Nephron progenitor cell (in vitro differentiated cells): ENCODE results near the gene TNFAIP1.

Experiments used
- DNase-seq: peaks from one replicate; pipeline ENCODE4 v3.0.0; 2021
- H3K27ac Mint-ChIP-seq: 2 replicates; pipeline ENCODE4 v1.8.0; 2021; ENCODE audit warnings: mild to moderate bottlenecking, moderate library complexity, mixed read lengths
- H3K27me3 Mint-ChIP-seq: 2 replicates; pipeline ENCODE4 v1.8.0; 2021; ENCODE audit warnings: mild to moderate bottlenecking, low read depth, mixed read lengths; ENCODE audit not compliant: poor library complexity
- H3K36me3 Mint-ChIP-seq: 2 replicates; pipeline ENCODE4 v1.8.0; 2021; ENCODE audit warnings: low read depth, mixed read lengths
- H3K4me1 Mint-ChIP-seq: 2 replicates; pipeline ENCODE4 v1.8.0; 2021; ENCODE audit warnings: mixed read lengths
- H3K4me3 Mint-ChIP-seq: 2 replicates; pipeline ENCODE4 v1.8.0; 2021; ENCODE audit warnings: mild to moderate bottlenecking, moderate library complexity, mixed read lengths
- H3K9me3 Mint-ChIP-seq: 2 replicates; pipeline ENCODE4 v1.8.0; 2021; ENCODE audit warnings: mild to moderate bottlenecking, moderate library complexity, mixed read lengths
- TF ChIP-seq, protein P1 (sequence below): fragments of 200-600 bp; sonication (generic); IDR thresholded peaks from 2 replicates; pipeline ENCODE4 v1.5.0; 2021; ENCODE audit warnings: antibody characterized with exemption

TNFAIP1 gene

DNA sequence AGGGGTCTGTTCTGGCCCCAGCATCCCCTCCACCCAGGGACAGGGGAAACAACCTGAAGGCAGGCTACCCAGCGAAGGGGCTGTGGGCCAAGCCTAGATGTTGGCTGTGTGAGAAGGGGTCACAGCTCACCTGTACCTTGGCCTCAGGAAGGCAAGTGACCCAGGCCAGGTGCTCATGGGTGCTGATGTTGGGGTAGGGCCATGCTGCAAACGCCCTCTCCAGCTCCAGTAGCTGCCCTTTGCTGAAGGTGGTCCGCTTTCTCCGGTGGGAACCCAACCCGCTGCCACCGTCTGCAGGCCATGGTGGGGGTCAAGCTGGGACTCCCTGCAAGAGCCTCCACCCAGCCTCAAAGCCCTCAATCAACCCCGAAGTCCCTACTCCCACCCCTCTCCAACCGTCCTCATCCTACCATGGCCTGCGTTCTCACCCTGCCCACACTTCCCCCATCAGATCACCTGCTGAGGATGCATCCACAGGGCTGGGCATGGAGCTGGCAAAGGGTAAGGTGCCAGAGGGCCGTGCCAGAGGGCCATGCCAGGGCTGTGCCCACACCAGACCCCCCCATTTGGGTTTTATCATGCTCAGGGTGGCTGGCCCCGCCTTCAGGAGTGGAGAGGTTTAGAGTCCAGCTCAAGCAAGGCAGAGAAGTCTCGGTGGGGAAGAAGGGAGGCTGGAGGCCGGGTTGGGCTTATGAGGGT is 29.3 kb downstream of the TNFAIP1 start, which contains the start of gene SEBOX:
Gene SEBOX (minus strand): TSS at position 535 of the 699 bp plus-strand sequence. CDS start 48 bp downstream, at position 487.
- H3K27ac Mint-ChIP-seq, result no peak within 1 kb of the TSS
- no peaks in the 10 kb centered on the region for H3K9me3 Mint-ChIP-seq

DNA sequence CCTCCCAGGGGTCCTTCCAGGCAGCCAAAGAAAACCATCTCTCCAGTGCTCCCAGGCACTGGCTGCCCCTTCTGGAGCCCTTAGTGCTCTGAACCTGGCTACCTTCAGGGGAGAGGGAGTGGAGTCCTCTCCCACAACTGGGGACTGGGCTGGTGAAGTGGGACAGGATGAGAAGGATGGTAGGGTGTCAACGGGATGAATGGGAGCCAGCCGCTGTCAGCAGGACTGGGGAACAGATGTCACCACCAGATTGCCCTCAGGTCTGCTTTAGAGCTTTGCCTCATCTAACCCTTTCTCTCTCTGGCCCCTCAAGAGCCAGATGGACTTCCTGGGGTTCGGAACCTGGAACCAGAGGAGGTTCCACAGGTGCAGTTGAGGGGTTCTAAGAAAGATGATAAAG is 29.9 kb downstream of the TNFAIP1 start:
- Mint-ChIP-seq H3K36me3 (peaks cover 17% of the 10 kb centered on the region), H3K27ac (no peak overlapping the region), H3K4me3 (no peak overlapping the region)

More for the DNA sequence above, 29.3 kb downstream of the TNFAIP1 start, which contains the start of gene SEBOX:
- TF ChIP-seq, protein P1, sequence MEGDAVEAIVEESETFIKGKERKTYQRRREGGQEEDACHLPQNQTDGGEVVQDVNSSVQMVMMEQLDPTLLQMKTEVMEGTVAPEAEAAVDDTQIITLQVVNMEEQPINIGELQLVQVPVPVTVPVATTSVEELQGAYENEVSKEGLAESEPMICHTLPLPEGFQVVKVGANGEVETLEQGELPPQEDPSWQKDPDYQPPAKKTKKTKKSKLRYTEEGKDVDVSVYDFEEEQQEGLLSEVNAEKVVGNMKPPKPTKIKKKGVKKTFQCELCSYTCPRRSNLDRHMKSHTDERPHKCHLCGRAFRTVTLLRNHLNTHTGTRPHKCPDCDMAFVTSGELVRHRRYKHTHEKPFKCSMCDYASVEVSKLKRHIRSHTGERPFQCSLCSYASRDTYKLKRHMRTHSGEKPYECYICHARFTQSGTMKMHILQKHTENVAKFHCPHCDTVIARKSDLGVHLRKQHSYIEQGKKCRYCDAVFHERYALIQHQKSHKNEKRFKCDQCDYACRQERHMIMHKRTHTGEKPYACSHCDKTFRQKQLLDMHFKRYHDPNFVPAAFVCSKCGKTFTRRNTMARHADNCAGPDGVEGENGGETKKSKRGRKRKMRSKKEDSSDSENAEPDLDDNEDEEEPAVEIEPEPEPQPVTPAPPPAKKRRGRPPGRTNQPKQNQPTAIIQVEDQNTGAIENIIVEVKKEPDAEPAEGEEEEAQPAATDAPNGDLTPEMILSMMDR, result no peak
- DNase-seq, result no peak
- Mint-ChIP-seq H3K27me3 (no peaks in the 10 kb centered on the region), H3K4me1 (peaks cover 7% of the 10 kb centered on the region), H3K4me3 (no peak within 1 kb of the TSS), H3K36me3 (peaks cover 21% of the 10 kb centered on the region)

DNA sequence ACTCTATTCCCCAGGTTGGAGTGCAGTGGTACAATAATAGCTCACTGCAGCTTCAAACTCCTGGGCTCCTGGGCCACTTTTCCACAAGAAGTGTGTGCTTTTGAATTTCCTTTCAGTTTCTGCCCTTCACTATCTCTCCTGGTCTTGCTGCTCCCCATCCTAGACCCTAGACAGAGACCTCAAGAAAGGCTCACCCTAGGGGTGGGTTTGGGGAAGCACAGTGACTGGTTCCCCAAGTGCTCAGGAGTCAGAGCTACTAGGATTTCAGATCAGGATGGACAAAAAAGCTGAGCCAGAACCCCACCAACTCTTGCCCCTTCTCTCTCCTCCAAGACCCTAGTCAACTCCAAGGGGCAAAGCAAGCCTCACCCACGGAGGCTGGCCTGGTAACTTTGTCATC is 31.0 kb downstream of the TNFAIP1 start:
- Mint-ChIP-seq H3K27me3 (peaks cover 12% of the 10 kb centered on the region), H3K9me3 (no peaks in the 10 kb centered on the region), H3K36me3 (peaks cover 6% of the 10 kb centered on the region), H3K4me1 (peaks cover 22% of the 10 kb centered on the region), H3K27ac (no peak overlapping the region), H3K4me3 (no peak overlapping the region)
- TF ChIP-seq, protein P1, result no peak
- no peak for DNase-seq

More for the DNA sequence above, 29.9 kb downstream of the TNFAIP1 start:
- peaks cover 14% of the 10 kb centered on the region for H3K4me1 Mint-ChIP-seq
- TF ChIP-seq, protein P1, result no peak
- peaks cover 4% of the 10 kb centered on the region for H3K27me3 Mint-ChIP-seq
- DNase-seq, result no peak
- H3K9me3 Mint-ChIP-seq, result no peaks in the 10 kb centered on the region

DNA sequence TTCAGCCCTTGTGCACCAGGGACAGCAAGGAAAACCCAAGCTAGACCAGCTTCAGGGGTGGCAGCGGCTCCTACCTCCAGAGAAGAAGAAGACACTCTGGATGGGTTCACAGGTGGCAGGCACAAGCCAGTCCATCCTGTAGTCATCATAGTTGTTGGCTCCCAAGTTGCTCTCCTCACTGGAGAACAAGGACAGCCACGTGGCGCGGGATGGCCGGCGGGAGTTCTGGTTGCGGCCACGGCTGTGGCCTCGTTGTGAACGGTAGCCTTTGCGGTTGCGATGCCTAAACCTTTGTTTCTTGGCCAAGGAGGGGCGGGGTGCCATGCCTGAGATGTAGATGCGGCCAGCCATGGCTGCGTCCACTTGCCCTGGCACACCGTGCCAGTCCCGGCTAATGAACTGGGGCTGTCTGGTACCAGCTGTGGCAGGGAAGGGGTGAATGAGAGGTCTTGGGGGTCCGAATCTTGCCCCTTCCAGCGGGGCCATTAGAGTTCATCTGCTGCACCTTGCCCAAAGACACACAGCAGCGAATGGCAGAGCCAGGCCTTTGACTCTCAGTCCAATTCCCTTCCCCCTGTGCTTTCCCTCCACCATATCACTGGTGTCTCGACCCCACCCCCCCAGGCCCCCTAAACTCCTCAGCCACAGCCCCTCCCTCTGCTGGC is 32.2 kb downstream of the TNFAIP1 start:
- Mint-ChIP-seq H3K27ac (no peak overlapping the region), H3K9me3 (no peaks in the 10 kb centered on the region), H3K36me3 (peaks cover 5% of the 10 kb centered on the region), H3K4me1 (peaks cover 27% of the 10 kb centered on the region), H3K4me3 (no peak overlapping the region), H3K27me3 (peaks cover 20% of the 10 kb centered on the region)
- no peak for DNase-seq
- TF ChIP-seq, protein P1, result no peak

DNA sequence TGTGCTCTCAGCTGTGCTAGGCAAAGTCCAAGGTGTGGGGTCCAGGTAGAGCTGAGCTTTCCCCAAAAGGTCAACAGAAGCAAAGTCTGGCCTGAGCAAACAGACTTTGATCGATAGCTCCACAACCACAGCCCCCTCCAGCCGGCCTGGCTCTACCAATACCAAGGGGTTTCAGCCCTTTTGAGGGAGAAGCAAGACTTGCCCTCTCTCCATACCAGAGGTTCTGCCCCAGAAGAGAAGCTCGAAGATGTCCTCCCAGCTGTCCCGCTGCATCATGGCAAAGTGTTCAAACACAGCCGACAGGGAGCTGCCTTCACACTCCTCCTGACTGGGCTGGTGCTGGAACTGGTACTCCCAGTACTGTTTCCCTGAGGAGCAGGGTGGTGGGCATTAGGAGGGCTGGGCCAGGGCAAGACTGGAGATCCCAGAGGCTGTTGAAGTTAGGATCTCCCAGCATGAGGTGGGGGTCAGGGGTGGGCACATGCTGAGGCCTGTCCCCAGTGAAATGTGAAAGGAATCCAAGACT is 32.8 kb downstream of the TNFAIP1 start:
- H3K4me3 Mint-ChIP-seq, result no peak overlapping the region
- TF ChIP-seq, protein P1, result no peak
- H3K27ac Mint-ChIP-seq, result no peak overlapping the region
- H3K36me3 Mint-ChIP-seq, result peaks cover 4% of the 10 kb centered on the region
- no peak for DNase-seq
- H3K4me1 Mint-ChIP-seq, result peaks cover 32% of the 10 kb centered on the region
- no peaks in the 10 kb centered on the region for H3K9me3 Mint-ChIP-seq
- peaks cover 26% of the 10 kb centered on the region for H3K27me3 Mint-ChIP-seq
